Measurements from ENCODE around the gene COA8. TPM values are rescaled to one million over a fixed set of nuclear protein-coding genes. Genes with fewer than 3 reads are reported as not detected.

Gene COA8
- total and polyA plus RNA-seq, 10 of the 15 experiments (the other 5 are each of a cell fraction or from before 2014, with no cell fraction given) = 6.1 to 69.5 (median 25.8) TPM

DNA sequence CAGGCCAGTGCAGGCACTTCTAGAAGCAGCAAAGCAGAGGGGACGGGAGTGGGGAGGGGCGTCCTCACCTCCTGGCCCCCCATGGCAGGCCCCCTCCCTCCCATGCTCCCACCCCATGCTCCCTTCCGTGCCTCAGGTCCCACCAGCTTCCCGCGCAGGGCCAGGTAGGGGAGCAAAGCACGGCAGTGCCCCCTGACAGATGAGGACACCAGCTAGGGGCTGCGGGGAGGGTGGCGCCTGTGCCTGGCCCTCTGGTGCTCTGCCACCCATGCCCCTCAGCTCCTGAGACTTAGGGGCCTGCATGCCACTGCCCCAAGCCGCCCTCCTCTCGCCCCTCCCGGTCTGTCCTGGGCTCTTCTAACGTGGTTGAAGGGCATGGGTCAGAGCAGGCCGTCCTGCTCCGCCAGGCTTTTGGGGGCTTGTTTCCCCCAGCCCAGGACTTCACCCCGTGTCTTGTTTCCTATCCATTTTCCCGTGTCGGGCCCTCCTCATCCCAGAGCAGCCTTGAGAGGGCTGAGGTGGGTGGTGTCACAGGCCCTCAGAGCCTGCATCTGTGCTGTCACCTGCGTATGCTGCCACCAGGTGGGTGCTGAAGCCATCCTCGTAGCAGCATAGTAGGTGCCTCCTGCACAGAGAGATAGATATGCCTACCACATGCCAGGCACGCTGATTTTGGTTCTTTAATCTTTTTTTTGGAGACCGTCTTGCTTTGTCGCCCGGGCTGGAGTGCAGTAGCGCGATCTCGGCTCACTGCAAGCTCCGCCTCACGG, 23.5 kb upstream of the COA8 start:
- H3K9ac ChIP-seq (ENCODE audit: control insufficient read depth, insufficient read depth, low read length) = no peak overlapping the region
- no peaks in the 10 kb centered on the region for H3K9me3 ChIP-seq (replicated peaks; ENCODE audit: control insufficient read depth, insufficient read depth, low read length)
- POLR2A ChIA-PET = no interaction called here
- intact Hi-C loops (cut with micrococcal nuclease; ENCODE audit: unreplicated experiment) (no loop called here), in situ Hi-C loops (cut with MboI) (no loop called here)
- H4K20me1 ChIP-seq (ENCODE audit: control insufficient read depth, insufficient read depth) = no peaks in the 10 kb centered on the region
- H3K36me3 ChIP-seq (ENCODE audit: control insufficient read depth in 2 of 2, insufficient read depth in 2 of 2, low read length in 1 of 2) = peaks cover 0 to under 1% of the 10 kb centered on the region in 2 experiments; a peak in 2 of 4 replicates
- no TSS peak for BruUV-seq (replicated peaks)
- H3K4me1 ChIP-seq (ENCODE audit: control insufficient read depth, insufficient read depth, low read length) = no peaks in the 10 kb centered on the region
- WGBS (ENCODE audit: insufficient coverage, insufficient replicate concordance, low lambda C conversion rate, missing lambda C conversion rate) = 52% methylated on average over 27 of the region's 28 CpGs
- no peaks in the 10 kb centered on the region for H3K79me2 ChIP-seq (ENCODE audit: control insufficient read depth, insufficient read depth, low read length)
- no peaks in the 10 kb centered on the region for H3K27me3 ChIP-seq (replicated peaks in 1 of 2; ENCODE audit: control insufficient read depth in 2 of 2, insufficient read depth in 2 of 2, low read length in 1 of 2)
- H3K4me3 ChIP-seq = no peak overlapping the region
- ATAC-seq (peak; percentile 35), DNase-seq (ENCODE audit: low read depth, low spot score) (no peak), FAIRE-seq (no peak)
- H3K4me2 ChIP-seq (ENCODE audit: control insufficient read depth, insufficient read depth) = no peak overlapping the region
- CTCF ChIA-PET = interaction anchor here (1.6 kb wide), 1 partner anchor 20 kb away, joined by 4 read pairs; no protein-coding TSS in a partner anchor
- RAD21 ChIA-PET (ENCODE audit: unreplicated experiment) = no interaction called here
- H2AFZ ChIP-seq (ENCODE audit: control insufficient read depth, low read depth, low read length) = no peak overlapping the region
- H3K27ac ChIP-seq (ENCODE audit: control insufficient read depth, insufficient read depth) = no peak overlapping the region
- SMC1A ChIA-PET (ENCODE audit: uncharacterized antibody, unreplicated experiment) = no interaction called here
- TF ChIP-seq, protein P1, sequence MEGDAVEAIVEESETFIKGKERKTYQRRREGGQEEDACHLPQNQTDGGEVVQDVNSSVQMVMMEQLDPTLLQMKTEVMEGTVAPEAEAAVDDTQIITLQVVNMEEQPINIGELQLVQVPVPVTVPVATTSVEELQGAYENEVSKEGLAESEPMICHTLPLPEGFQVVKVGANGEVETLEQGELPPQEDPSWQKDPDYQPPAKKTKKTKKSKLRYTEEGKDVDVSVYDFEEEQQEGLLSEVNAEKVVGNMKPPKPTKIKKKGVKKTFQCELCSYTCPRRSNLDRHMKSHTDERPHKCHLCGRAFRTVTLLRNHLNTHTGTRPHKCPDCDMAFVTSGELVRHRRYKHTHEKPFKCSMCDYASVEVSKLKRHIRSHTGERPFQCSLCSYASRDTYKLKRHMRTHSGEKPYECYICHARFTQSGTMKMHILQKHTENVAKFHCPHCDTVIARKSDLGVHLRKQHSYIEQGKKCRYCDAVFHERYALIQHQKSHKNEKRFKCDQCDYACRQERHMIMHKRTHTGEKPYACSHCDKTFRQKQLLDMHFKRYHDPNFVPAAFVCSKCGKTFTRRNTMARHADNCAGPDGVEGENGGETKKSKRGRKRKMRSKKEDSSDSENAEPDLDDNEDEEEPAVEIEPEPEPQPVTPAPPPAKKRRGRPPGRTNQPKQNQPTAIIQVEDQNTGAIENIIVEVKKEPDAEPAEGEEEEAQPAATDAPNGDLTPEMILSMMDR (IDR thresholded peaks at IDR 0.05 in 2 of 3, conservative IDR thresholded peaks at IDR 0.05 in 1 of 3; ENCODE audit: control insufficient read depth in 2 of 3, extremely low read depth in 1 of 3, insufficient read depth in 1 of 3, low read depth in 3 of 3, low read length in 3 of 3) = peak in 1 of 3 experiments; percentile 27; a peak in 1 of 6 replicates
- TF ChIP-seq ZZZ3 (IDR thresholded peaks at IDR 0.05; ENCODE audit: control insufficient read depth, insufficient read length, low read depth) = no peak
- no peak for TF ChIP-seq BRCA1 (IDR thresholded peaks at IDR 0.05; ENCODE audit: low read depth, low read length)
- TF ChIP-seq TAF1 (IDR thresholded peaks at IDR 0.05; ENCODE audit: borderline replicate concordance, low read depth, low read length) = no peak
- TF ChIP-seq HDGF (IDR thresholded peaks at IDR 0.05) = no peak
- no peak for TF ChIP-seq POLR2AphosphoS5 (IDR thresholded peaks at IDR 0.05; ENCODE audit: low read length)
- peak; percentile 52 for TF ChIP-seq POLR2A (IDR thresholded peaks at IDR 0.05; ENCODE audit: low read depth, low read length)
